Mesodermal cell (in vitro differentiated cells): ENCODE data around the gene PDZRN3.
"Not testable (repeated sequence)": the region's sequence is repeated elsewhere in the genome, so short reads cannot be mapped to it uniquely, and the experiment has no call there.

Experiments used
- H3K27ac ChIP-seq: 2 replicates; pipeline ENCODE4 v1.7.0; 2013; ENCODE audit warnings: mild to moderate bottlenecking, low read depth, low read length, moderate library complexity; ENCODE audit not compliant: severe bottlenecking
- H3K36me3 ChIP-seq: 2 replicates; pipeline ENCODE4 v1.7.1; 2013; ENCODE audit warnings: mild to moderate bottlenecking, low read length, moderate library complexity; ENCODE audit not compliant: control insufficient read depth, insufficient read depth
- H3K4me1 ChIP-seq: one replicate; pipeline ENCODE4 v1.7.1; 2013; ENCODE audit warnings: mild to moderate bottlenecking, low read length; ENCODE audit not compliant: insufficient read depth, control insufficient read depth, poor library complexity, severe bottlenecking
- H3K4me3 ChIP-seq: 2 replicates; pipeline ENCODE4 v1.7.0; 2013; ENCODE audit warnings: low read length, control low read depth, mild to moderate bottlenecking; ENCODE audit not compliant: insufficient read depth, poor library complexity, severe bottlenecking; ENCODE audit errors: extremely low read depth
- H3K9me3 ChIP-seq: 2 replicates; pipeline ENCODE4 v1.7.1; 2013; ENCODE audit warnings: mild to moderate bottlenecking, low read length, moderate library complexity; ENCODE audit not compliant: control insufficient read depth
- WGBS, 2 experiments: methylation state at CpG; one replicate each; pipeline ENCODE4 v1.1.5; 2013; ENCODE audit warnings: missing lambda C conversion rate in 2 of 2; ENCODE audit not compliant: insufficient coverage in 2 of 2; 5-methylcytosine and 5-hydroxymethylcytosine counted together

Gene PDZRN3

DNA sequence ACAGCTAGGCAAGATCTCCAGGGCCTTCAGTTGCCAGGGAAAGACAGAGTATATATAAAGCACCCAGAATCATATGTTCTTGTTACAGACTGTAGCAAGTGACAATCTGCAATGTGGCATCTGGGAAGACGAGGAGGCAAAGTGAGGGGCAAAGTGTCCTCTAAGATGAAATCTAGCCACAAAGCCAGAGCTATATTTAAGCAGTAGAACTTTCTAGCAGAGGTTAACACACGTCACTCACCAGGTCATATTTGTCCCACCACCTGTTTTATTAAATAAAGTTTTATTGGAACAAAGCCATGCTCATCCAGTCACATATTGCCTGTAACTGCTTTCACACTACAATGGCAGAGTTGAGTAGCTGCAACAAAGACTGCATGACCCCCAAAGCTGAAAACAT lies 51.5 kb downstream of the PDZRN3 start:
- Histone ChIP-seq H3K4me1 (peaks cover 10% of the 10 kb centered on the region), H3K9me3 (no peaks in the 10 kb centered on the region), H3K36me3 (no peaks in the 10 kb centered on the region), H3K27ac (no peak overlapping the region), H3K4me3 (no peak overlapping the region)
- 100% methylated on average over 1 of the region's 2 CpGs for WGBS, 2 experiments

DNA sequence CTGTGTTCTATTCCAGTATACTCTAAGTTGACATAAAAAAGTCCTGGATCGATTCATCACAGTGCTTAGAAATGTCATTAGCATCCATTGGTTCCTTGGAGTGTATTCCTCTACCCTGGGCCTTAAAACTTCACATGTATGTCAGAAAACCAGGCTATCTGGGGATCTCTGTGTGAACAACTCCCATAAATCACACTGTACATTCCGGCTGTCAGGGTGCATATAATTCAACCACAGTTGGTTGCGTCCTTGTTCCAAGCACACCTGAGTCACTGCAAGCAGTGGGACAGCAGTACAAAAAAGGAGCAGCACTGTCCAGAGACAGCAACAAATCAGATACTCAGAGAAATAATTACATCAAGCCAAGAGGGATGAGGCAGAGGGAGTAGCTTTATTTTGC lies 52.4 kb downstream of the PDZRN3 start:
- H3K27ac ChIP-seq, result no peak overlapping the region
- WGBS, 2 experiments, result 100% methylated on average over 1 to 2 of the region's 3 CpGs
- H3K36me3 ChIP-seq, result no peaks in the 10 kb centered on the region
- H3K4me3 ChIP-seq, result no peak overlapping the region
- H3K9me3 ChIP-seq, result no peaks in the 10 kb centered on the region
- peaks cover 10% of the 10 kb centered on the region for H3K4me1 ChIP-seq

DNA sequence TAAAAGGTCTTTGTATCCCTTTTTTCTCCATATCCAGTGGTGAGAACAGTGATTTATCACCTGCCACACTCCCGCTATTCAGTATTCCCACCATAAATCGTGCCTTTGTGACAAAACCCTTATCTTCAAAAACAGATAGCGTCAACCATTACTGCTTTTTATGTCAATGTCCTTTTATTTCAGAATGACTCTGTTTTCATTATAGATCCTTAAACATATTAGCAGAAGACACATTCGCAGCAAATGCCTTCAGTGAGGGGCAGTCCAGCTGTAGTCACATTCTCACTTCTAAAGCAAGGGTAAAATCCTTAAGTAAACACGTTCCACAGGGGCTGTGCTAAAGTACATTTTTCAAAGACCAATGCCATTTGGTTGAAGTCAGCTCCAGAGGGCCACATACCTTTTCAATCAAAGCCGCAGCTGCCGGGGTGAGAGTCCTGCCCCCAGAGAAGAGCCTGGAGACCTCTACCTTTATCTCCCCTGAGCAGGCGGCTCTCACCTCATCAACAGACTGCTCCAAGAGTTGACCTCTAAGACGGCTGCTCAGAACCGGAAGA lies 53.4 kb downstream of the PDZRN3 start:
- no peaks in the 10 kb centered on the region for H3K36me3 ChIP-seq
- peak overlapping the region; percentile 46 for H3K27ac ChIP-seq
- H3K4me3 ChIP-seq, result no peak overlapping the region
- 77 to 85% methylated on average over 5 to 7 of the region's 10 CpGs for WGBS, 2 experiments
- no peaks in the 10 kb centered on the region for H3K9me3 ChIP-seq
- peaks cover 10% of the 10 kb centered on the region for H3K4me1 ChIP-seq

DNA sequence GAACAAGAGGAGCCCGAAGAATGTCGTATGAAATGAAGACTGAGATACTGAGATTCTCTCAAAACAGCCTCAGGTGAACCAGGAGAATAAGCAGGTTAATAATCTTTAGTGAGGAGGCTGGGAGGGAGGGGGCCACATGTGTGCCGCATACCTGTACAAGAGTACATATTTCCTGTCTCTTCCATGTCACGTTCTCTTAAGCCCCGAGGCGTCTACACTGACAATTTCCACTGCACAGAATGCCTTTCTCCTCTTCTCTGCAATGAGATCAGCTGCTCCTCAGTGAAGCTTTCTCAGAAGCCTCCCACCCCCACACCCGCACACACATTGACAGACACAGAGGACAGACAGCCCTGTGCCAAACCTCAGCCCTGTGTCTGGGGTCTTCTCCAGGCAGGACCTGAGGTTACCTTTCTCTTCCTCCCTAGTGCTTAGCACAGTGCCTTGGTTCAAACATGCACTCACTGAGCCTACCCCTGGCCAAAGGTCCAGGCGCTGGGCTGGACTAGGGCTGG lies 55.4 kb downstream of the PDZRN3 start:
- WGBS, 2 experiments, result 93 to 94% methylated on average over 5 to 7 of the region's 8 CpGs
- Histone ChIP-seq H3K36me3 (no peaks in the 10 kb centered on the region), H3K9me3 (no peaks in the 10 kb centered on the region), H3K27ac (no peak overlapping the region), H3K4me1 (peaks cover 10% of the 10 kb centered on the region), H3K4me3 (no peak overlapping the region)

DNA sequence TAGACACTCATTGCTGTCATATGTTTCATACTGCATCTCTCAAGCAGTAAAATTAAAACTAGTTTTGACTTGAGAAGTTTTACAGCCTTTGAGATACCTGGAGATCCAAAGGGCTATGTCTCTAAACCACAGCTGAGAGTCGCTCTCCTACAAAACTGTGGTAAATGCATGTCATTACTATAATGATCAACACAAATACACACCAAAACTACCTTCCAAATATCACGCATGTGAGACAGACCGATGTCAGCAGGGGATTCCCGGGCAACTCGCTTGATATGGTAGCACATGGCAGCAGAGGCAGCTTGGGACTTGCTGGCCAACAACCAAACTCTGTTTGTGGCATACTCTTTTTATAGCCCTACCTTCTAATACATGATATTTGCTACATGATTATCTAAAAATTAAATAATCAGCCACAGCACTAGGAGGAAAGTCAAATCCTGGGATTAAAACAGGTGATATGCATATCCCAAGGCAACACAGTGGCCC lies 56.3 kb downstream of the PDZRN3 start:
- H3K36me3 ChIP-seq, result no peaks in the 10 kb centered on the region
- no peak overlapping the region for H3K27ac ChIP-seq
- peaks cover 17% of the 10 kb centered on the region for H3K4me1 ChIP-seq
- H3K4me3 ChIP-seq, result no peak overlapping the region
- 88 to 89% methylated on average over 3 to 5 of the region's 5 CpGs for WGBS, 2 experiments
- H3K9me3 ChIP-seq, result no peaks in the 10 kb centered on the region

DNA sequence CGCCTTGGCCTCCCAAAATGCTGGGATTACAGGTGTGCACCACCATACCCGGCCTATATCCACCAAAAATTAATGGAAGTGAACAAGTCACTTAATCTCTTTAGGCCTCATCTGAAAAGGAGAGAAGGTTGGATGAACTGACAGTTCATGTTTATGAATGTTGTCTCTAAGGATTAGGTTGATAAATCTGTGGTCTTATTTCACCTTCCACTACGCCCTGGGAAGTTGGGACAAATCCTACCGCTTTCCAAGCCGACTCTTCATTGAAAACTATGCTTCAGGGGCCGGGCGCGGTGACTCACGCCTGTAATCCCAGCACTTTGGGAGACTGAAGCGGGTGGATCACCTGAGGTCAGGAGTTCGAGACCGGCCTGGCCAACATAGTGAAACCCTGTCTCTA lies 59.4 kb downstream of the PDZRN3 start:
- H3K4me3 ChIP-seq, H3K9me3 ChIP-seq: not testable (repeated sequence)
- 68 to 95% methylated on average over 6 to 7 of the region's 12 CpGs for WGBS, 2 experiments

DNA sequence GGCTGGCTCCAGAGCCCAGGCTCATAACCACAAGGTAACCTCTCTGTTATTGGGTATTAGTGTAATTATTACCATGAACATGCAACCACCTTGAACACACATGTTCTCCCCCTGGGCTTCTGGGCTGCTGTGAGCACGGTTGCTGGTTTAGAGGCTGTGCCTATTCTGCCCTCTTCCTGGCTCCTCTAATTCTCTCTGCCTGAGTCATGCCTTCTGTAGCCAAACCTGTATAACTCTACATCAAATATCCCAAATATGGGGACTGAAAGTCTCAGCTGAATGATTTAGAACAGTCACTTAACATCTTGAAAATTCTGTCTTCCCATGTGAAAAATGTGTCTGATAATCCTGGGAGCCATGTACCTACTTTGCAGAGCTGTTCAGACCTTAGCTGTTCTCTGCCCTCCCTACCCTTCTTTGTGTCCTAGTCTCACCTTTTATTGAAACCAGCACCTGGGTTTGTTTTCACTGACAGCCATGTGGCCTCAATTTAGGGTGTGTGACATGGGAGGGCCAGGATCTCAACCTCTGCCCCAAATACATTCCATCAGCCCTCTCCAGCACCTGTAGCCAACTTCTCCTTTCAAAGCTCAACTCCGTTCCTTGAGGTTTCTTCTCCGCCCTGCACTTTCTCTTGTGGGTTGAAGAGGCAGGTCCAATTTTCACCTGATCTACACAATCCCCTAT lies 60.7 kb downstream of the PDZRN3 start:
- no peak overlapping the region for H3K27ac ChIP-seq
- no peaks in the 10 kb centered on the region for H3K36me3 ChIP-seq
- H3K9me3 ChIP-seq, result no peaks in the 10 kb centered on the region
- WGBS, 2 experiments, result 80 to 97% methylated on average over 2 to 3 of the region's 3 CpGs
- peaks cover 7% of the 10 kb centered on the region for H3K4me1 ChIP-seq
- H3K4me3 ChIP-seq, result no peak overlapping the region

More for the DNA sequence above, 59.4 kb downstream of the PDZRN3 start:
- not testable (repeated sequence) for H3K4me1 ChIP-seq, H3K27ac ChIP-seq, H3K36me3 ChIP-seq

DNA sequence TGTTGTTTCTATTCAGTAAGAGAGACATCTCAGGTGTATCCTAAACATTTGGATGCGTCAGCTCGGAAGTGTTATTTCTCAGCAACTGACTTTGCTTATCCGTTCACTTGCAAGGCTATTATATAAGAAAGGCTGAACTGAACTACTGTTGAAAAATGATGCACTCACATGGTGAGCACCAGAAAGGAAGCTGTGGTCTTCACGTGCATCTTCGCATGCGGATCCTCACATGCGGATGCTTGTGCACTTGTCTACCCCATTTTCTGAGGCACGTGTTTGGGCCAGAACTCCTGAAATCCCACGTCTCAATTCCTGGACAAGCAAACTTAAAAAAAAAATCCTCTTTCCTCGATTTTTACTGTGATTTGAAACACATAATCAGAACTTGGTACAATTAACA lies 63.2 kb downstream of the PDZRN3 start:
- Histone ChIP-seq H3K4me3 (no peak overlapping the region), H3K36me3 (no peaks in the 10 kb centered on the region), H3K4me1 (peaks cover 23% of the 10 kb centered on the region), H3K27ac (no peak overlapping the region), H3K9me3 (no peaks in the 10 kb centered on the region)
- WGBS, 2 experiments, result 86 to 93% methylated on average over 8 to 10 of the region's 10 CpGs

DNA sequence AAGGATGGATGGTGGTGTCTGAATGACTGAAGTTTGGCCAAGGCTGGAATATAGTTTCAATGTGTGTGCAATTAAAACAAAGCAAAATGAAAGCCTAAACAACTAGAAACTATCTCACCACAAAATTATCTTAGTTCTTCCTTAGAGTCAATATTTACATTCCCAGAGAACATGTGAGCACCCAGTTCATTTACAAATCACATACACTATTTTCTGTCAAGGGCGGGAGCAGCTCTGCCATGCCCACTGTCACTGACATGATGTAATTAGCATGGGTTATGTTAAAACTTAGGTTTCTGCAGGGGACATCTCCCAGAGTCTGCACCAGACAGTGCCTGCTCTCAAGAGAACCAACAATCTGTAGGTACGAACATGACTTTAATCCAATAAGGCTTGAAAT lies 65.0 kb downstream of the PDZRN3 start:
- Histone ChIP-seq H3K4me3 (no peak overlapping the region), H3K9me3 (no peaks in the 10 kb centered on the region), H3K36me3 (no peaks in the 10 kb centered on the region), H3K27ac (no peak overlapping the region), H3K4me1 (peaks cover 24% of the 10 kb centered on the region)
- 90 to 93% methylated on average over 1 to 2 of the region's 2 CpGs for WGBS, 2 experiments

DNA sequence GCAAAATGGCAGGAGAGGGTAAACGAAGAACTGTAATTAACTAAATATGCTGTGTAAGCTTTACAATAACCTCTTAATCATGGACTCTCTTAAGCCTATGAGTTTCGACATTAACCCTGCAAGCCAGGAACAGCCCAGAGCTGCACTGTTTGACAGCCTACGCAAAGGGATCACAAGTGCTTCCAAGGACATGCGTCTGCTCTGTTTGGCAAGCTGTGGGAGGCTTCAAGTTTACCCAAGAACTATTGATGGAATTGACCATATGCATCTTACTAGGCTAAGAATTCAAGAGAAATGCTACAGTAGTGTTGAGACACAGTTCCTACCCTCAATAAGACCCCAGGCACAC lies 66.0 kb downstream of the PDZRN3 start:
- H3K36me3 ChIP-seq, result no peaks in the 10 kb centered on the region
- peak overlapping the region; percentile 38 for H3K27ac ChIP-seq
- WGBS, 2 experiments, result 69 to 85% methylated on average over 2 to 3 of the region's 4 CpGs
- no peak overlapping the region for H3K4me3 ChIP-seq
- peaks cover 19% of the 10 kb centered on the region for H3K4me1 ChIP-seq
- no peaks in the 10 kb centered on the region for H3K9me3 ChIP-seq
